ENCODE results near the gene CPLX3.

Gene CPLX3

GRCh38 chr15:74873036-74873755 is 46.8 kb downstream of the CPLX3 start, which contains the start of gene SCAMP2:
TSS of gene SCAMP2 (minus strand) at chr15:74873365. CDS start at chr15:74873255, 110 bp downstream.
- DNase-seq (ENCODE audit: low read depth): peak; percentile 93

DNA sequence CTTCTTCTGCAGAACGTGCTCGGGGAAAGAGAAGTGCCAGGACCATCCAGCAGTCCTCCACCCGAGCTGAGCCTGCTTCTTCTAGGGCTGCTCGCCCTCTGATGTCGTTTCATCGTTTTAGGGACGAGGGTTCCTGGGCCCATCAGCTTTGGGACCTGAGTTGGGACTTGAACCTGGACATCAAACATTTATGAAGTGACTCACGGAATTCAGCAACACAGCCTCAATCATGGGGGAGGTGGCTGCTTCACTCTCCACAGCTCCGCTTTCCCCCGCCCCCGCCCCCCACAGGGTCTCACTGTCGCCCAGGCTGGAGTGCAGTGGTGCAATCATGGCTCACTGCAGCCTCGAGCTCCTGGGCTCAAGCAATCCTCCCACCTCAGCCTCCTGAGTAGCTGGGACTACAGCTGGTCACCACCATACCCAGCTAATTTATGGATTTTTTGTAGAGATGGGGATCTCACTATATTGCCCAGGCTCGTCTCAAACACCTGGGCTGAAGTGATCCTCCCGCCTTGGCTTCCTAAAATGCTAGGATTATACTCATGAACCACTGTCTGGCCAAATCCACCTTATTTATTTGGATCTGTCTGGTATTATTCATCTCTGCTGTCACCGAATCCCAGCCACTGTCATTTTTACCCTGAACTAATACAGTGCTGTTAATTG is 47.5 kb downstream of the CPLX3 start:
- DNase-seq (ENCODE audit: low read depth): peak; percentile 33

DNA sequence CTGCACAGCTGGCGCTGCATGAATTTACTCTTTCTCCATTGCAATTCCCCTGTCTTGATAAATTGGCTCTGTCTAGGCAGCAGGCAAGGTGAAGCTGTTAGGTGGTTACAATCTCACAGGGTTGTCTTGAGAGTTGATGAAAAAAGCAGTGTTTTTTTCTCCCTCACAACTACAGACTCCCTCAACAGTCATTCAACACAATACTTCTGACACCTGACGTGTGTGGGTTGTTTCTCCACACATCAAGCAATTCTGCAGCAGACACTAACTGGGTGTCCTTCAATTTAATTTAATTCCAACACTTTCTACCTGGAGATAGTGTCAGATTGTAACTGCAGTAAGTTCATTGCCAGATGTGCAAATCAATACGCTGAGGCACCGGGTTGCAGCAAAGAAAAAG is 51.8 kb downstream of the CPLX3 start:
- DNase-seq (ENCODE audit: low read depth): no peak

Measured in amniotic epithelial cell (primary cell).